Osteoblast (primary cell): ENCODE data around the gene TSPYL1. TPM values are rescaled to one million over a fixed set of nuclear protein-coding genes. Genes with fewer than 3 reads are reported as not detected.

Experiments used
- DNase-seq: peaks from one replicate; pipeline ENCODE4 v3.0.0; 2011; ENCODE audit warnings: low spot score, mixed read lengths; ENCODE audit not compliant: insufficient read length; ENCODE audit errors: missing footprints
- H2AFZ ChIP-seq: 2 replicates; pipeline ENCODE4 v1.6.0; 2011; ENCODE audit warnings: mild to moderate bottlenecking, low read length
- H3K27ac ChIP-seq: 2 replicates; pipeline ENCODE4 v1.5.1; 2011; ENCODE audit warnings: mild to moderate bottlenecking, low read depth, low read length, moderate library complexity
- H3K27me3 ChIP-seq: 2 replicates; pipeline ENCODE4 v1.6.0; 2012; ENCODE audit warnings: mild to moderate bottlenecking, control low read depth, inconsistent platforms, low read length, moderate library complexity; ENCODE audit not compliant: insufficient read depth
- H3K36me3 ChIP-seq: 2 replicates; pipeline ENCODE4 v1.5.1; 2011; ENCODE audit warnings: mild to moderate bottlenecking, low read length, control low read depth, moderate library complexity; ENCODE audit not compliant: insufficient read depth
- H3K4me1 ChIP-seq: 2 replicates; pipeline ENCODE4 v1.5.1; 2011; ENCODE audit warnings: mild to moderate bottlenecking, low read length, control low read depth, moderate library complexity; ENCODE audit not compliant: insufficient read depth
- H3K4me2 ChIP-seq: 2 replicates; pipeline ENCODE4 v1.6.0; 2011; ENCODE audit warnings: mild to moderate bottlenecking, low read length; ENCODE audit not compliant: insufficient read depth
- H3K4me3 ChIP-seq: fragments of 200-600 bp; sonication (generic); 3 replicates; pipeline ENCODE4 v1.5.1; 2012; ENCODE audit warnings: mild to moderate bottlenecking, low read length, inconsistent platforms; ENCODE audit not compliant: insufficient read depth
- H3K79me2 ChIP-seq: 2 replicates; pipeline ENCODE4 v1.6.0; 2012; ENCODE audit warnings: mild to moderate bottlenecking, low read length, control low read depth, inconsistent platforms; ENCODE audit not compliant: insufficient read depth
- H3K9me3 ChIP-seq: 2 replicates; pipeline ENCODE4 v1.5.1; 2011; ENCODE audit warnings: low read depth, low read length, control low read depth
- H4K20me1 ChIP-seq: 2 replicates; pipeline ENCODE4 v1.6.0; 2012; ENCODE audit warnings: mild to moderate bottlenecking, low read length, control low read depth; ENCODE audit not compliant: insufficient read depth
- CTCF ChIP-seq: IDR thresholded peaks from 2 replicates; pipeline ENCODE4 v1.5.1; 2011; ENCODE audit warnings: mild to moderate bottlenecking, low read depth, low read length, moderate library complexity; ENCODE audit errors: extremely low read depth
- total RNA-seq: library from RNA; depleted of rRNA; stranded (reverse); fragments of >200 nt; gene quantifications from 2 replicates; pipeline ENCODE4 v1.2.3, GENCODE V29; 2012

Gene TSPYL1
- total RNA-seq, 1 donor: 89.4 TPM

- no peak for TF ChIP-seq CTCF
These were observed 37.2 kb upstream of the TSPYL1 start for GRCh38 chr6:116316772-116317467.

GRCh38 chr6:116314878-116315277, 35.1 kb upstream of the TSPYL1 start:
- Histone ChIP-seq H3K27me3 (no peaks in the 10 kb centered on the region), H3K79me2 (no peaks in the 10 kb centered on the region), H3K4me2 (no peak overlapping the region), H3K4me1 (peaks cover 20% of the 10 kb centered on the region), H2AFZ (no peak overlapping the region), H3K36me3 (no peaks in the 10 kb centered on the region), H4K20me1 (no peaks in the 10 kb centered on the region), H3K9me3 (no peaks in the 10 kb centered on the region), H3K27ac (no peak overlapping the region), H3K4me3 (no peak overlapping the region)
- TF ChIP-seq CTCF: no peak
- no peak for DNase-seq

More at GRCh38 chr6:116316772-116317467, 37.2 kb upstream of the TSPYL1 start:
- Histone ChIP-seq H3K4me2 (no peak overlapping the region), H3K9me3 (no peaks in the 10 kb centered on the region), H2AFZ (no peak overlapping the region), H3K4me1 (peaks cover 20% of the 10 kb centered on the region), H4K20me1 (no peaks in the 10 kb centered on the region), H3K27ac (no peak overlapping the region), H3K36me3 (no peaks in the 10 kb centered on the region), H3K27me3 (no peaks in the 10 kb centered on the region), H3K4me3 (no peak overlapping the region), H3K79me2 (no peaks in the 10 kb centered on the region)
- DNase-seq: peak; percentile 17

- Histone ChIP-seq H3K4me3 (no peak overlapping the region), H3K9me3 (no peaks in the 10 kb centered on the region), H3K79me2 (no peaks in the 10 kb centered on the region), H3K36me3 (no peaks in the 10 kb centered on the region), H4K20me1 (no peaks in the 10 kb centered on the region), H3K4me2 (no peak overlapping the region), H2AFZ (no peak overlapping the region), H3K4me1 (peaks cover 20% of the 10 kb centered on the region), H3K27me3 (no peaks in the 10 kb centered on the region), H3K27ac (no peak overlapping the region)
- no peak for TF ChIP-seq CTCF
- DNase-seq: no peak
These were observed 34.5 kb upstream of the TSPYL1 start for GRCh38 chr6:116314218-116314617.

GRCh38 chr6:116313101-116313776, 33.5 kb upstream of the TSPYL1 start:
- H3K79me2 ChIP-seq: no peaks in the 10 kb centered on the region
- peak overlapping the region; percentile 23 for H3K4me2 ChIP-seq
- no peak overlapping the region for H3K4me3 ChIP-seq
- peak overlapping the region; percentile 11 for H3K27ac ChIP-seq
- H2AFZ ChIP-seq: no peak overlapping the region
- H4K20me1 ChIP-seq: no peaks in the 10 kb centered on the region
- peaks cover 20% of the 10 kb centered on the region for H3K4me1 ChIP-seq
- no peak for DNase-seq
- no peaks in the 10 kb centered on the region for H3K9me3 ChIP-seq
- H3K27me3 ChIP-seq: no peaks in the 10 kb centered on the region
- no peak for TF ChIP-seq CTCF
- no peaks in the 10 kb centered on the region for H3K36me3 ChIP-seq
